Karpas-422 (cell line): ENCODE data around the gene LCP1. TPM values are rescaled to one million over a fixed set of nuclear protein-coding genes. Genes with fewer than 3 reads are reported as not detected.

Experiments
- DNase-seq: peaks from one replicate; pipeline ENCODE4 v3.0.0-alpha.2; 2015
- H2AFZ ChIP-seq: fragments of 200-600 bp; sonication (generic); 2 replicates; pipeline ENCODE4 v1.6.1; 2014; ENCODE audit warnings: antibody characterized with exemption, low read length, mixed read lengths
- H3K27ac ChIP-seq: fragments of 200-600 bp; sonication (generic); 2 replicates; pipeline ENCODE4 v1.5.1; 2014; ENCODE audit warnings: mild to moderate bottlenecking, low read length, moderate library complexity
- H3K27me3 ChIP-seq: fragments of 200-600 bp; sonication (generic); 2 replicates; pipeline ENCODE4 v1.6.1; 2014; ENCODE audit warnings: low read length, mixed read lengths
- H3K36me3 ChIP-seq: fragments of 200-600 bp; sonication (generic); 2 replicates; pipeline ENCODE4 v1.6.1; 2014; ENCODE audit warnings: low read length, mixed read lengths; ENCODE audit not compliant: insufficient read depth
- H3K4me1 ChIP-seq: fragments of 200-600 bp; sonication (generic); 2 replicates; pipeline ENCODE4 v1.6.1; 2014; ENCODE audit warnings: mild to moderate bottlenecking, low read length, mixed read lengths
- H3K4me2 ChIP-seq: fragments of 200-600 bp; sonication (generic); 2 replicates; pipeline ENCODE4 v1.6.1; 2014; ENCODE audit warnings: low read length, low read depth, mild to moderate bottlenecking; ENCODE audit not compliant: poor library complexity, severe bottlenecking
- H3K4me3 ChIP-seq: fragments of 200-600 bp; sonication (generic); 2 replicates; pipeline ENCODE4 v1.5.1; 2014; ENCODE audit warnings: mild to moderate bottlenecking, antibody characterized with exemption, low read length, mixed read lengths
- H3K79me2 ChIP-seq: fragments of 200-600 bp; sonication (generic); 2 replicates; pipeline ENCODE4 v1.6.1; 2014; ENCODE audit warnings: mild to moderate bottlenecking, low read length, mixed read lengths
- H3K9ac ChIP-seq: fragments of 200-600 bp; sonication (generic); 2 replicates; pipeline ENCODE4 v1.6.0; 2014; ENCODE audit warnings: low read length
- H3K9me2 ChIP-seq: fragments of 200-600 bp; sonication (generic), shearing (Covaris generic); replicated peaks from 2 replicates; pipeline ENCODE4 v1.6.0; 2014; ENCODE audit warnings: mild to moderate bottlenecking, low read length, moderate library complexity; ENCODE audit not compliant: insufficient read depth
- H3K9me3 ChIP-seq: fragments of 300-700, 200-600 bp; sonication (generic); 2 replicates; pipeline ENCODE4 v1.6.1; 2014; ENCODE audit warnings: low read length, mixed read lengths
- H4K20me1 ChIP-seq: fragments of 200-600 bp; sonication (generic); 2 replicates; pipeline ENCODE4 v1.6.1; 2014; ENCODE audit warnings: mild to moderate bottlenecking, antibody characterized with exemption, low read length, low read depth; ENCODE audit not compliant: insufficient read depth
- total RNA-seq: library from RNA; depleted of rRNA; stranded (reverse); fragments of >200 nt; shearing (Covaris generic); gene quantifications from 2 replicates; pipeline ENCODE4 v1.2.3, GENCODE V29; 2014; ENCODE audit warnings: low replicate concordance

Gene LCP1
- total RNA-seq, 1 experiment from 2014 or later: 415 TPM

GRCh38 chr13:46104868-46105267, 77.1 kb downstream of the LCP1 start, which contains the start of gene CPB2:
Gene CPB2 (minus strand): TSS chr13:46105033. CDS start chr13:46105009, 24 bp downstream.
- no peaks in the 10 kb centered on the region for H3K27me3 ChIP-seq
- no peak within 1 kb of the TSS for H3K9ac ChIP-seq
- H3K79me2 ChIP-seq: no peaks in the 10 kb centered on the region
- no peak within 1 kb of the TSS for H3K4me3 ChIP-seq
- H3K27ac ChIP-seq: no peak within 1 kb of the TSS
- no peak within 1 kb of the TSS for H3K4me2 ChIP-seq
- H3K9me3 ChIP-seq: no peaks in the 10 kb centered on the region
- no peak within 1 kb of the TSS for H2AFZ ChIP-seq
- no peak for DNase-seq
- H3K4me1 ChIP-seq: no peaks in the 10 kb centered on the region
- H4K20me1 ChIP-seq: no peaks in the 10 kb centered on the region
- H3K9me2 ChIP-seq: no peaks in the 10 kb centered on the region
- no peaks in the 10 kb centered on the region for H3K36me3 ChIP-seq

DNA sequence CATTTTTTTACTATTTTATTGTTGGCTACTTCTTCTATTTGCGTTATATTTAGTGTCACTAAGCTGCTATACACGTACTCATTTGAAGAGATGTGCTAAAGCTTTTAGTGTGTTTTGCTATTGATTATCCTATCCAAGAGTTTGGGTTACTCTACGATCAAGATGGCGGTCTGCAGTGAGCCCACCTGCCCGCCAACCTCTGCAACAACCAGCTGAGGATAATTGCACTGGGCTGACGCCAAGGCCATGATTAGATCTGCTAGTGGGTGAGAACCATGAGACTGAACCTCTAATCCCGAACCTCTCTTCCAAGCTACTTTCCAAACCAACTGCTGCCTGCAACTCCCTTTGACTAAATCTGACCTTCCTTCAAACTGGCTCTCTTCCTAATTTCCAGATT, 78.9 kb downstream of the LCP1 start:
- no peak overlapping the region for H2AFZ ChIP-seq
- no peaks in the 10 kb centered on the region for H3K36me3 ChIP-seq
- no peaks in the 10 kb centered on the region for H3K27me3 ChIP-seq
- no peaks in the 10 kb centered on the region for H3K9me3 ChIP-seq
- H3K9ac ChIP-seq: no peak overlapping the region
- no peak overlapping the region for H3K27ac ChIP-seq
- H3K4me2 ChIP-seq: no peak overlapping the region
- H3K79me2 ChIP-seq: no peaks in the 10 kb centered on the region
- no peaks in the 10 kb centered on the region for H3K9me2 ChIP-seq
- no peak overlapping the region for H3K4me3 ChIP-seq
- no peaks in the 10 kb centered on the region for H4K20me1 ChIP-seq
- DNase-seq: no peak
- H3K4me1 ChIP-seq: no peaks in the 10 kb centered on the region

- Histone ChIP-seq H3K9ac (no peak overlapping the region), H4K20me1 (no peaks in the 10 kb centered on the region), H2AFZ (no peak overlapping the region), H3K4me1 (no peaks in the 10 kb centered on the region), H3K27me3 (no peaks in the 10 kb centered on the region), H3K9me2 (no peaks in the 10 kb centered on the region), H3K9me3 (no peaks in the 10 kb centered on the region), H3K4me3 (no peak overlapping the region), H3K79me2 (no peaks in the 10 kb centered on the region), H3K36me3 (no peaks in the 10 kb centered on the region), H3K27ac (no peak overlapping the region), H3K4me2 (no peak overlapping the region)
- DNase-seq: no peak
Measured at GRCh38 chr13:46102255-46102605, 79.7 kb downstream of the LCP1 start.

- H3K36me3 ChIP-seq: no peaks in the 10 kb centered on the region
- H3K27ac ChIP-seq: no peak overlapping the region
- H3K4me2 ChIP-seq: no peak overlapping the region
- H3K9ac ChIP-seq: no peak overlapping the region
- H2AFZ ChIP-seq: no peak overlapping the region
- no peaks in the 10 kb centered on the region for H3K9me2 ChIP-seq
- no peaks in the 10 kb centered on the region for H3K4me1 ChIP-seq
- H3K9me3 ChIP-seq: no peaks in the 10 kb centered on the region
- no peak for DNase-seq
- no peaks in the 10 kb centered on the region for H3K27me3 ChIP-seq
- no peak overlapping the region for H3K4me3 ChIP-seq
- no peaks in the 10 kb centered on the region for H4K20me1 ChIP-seq
- H3K79me2 ChIP-seq: no peaks in the 10 kb centered on the region
Measured at GRCh38 chr13:46101484-46102254, 80.3 kb downstream of the LCP1 start.

GRCh38 chr13:46101002-46101401, 81.0 kb downstream of the LCP1 start:
- Histone ChIP-seq H4K20me1 (no peaks in the 10 kb centered on the region), H2AFZ (no peak overlapping the region), H3K9me3 (no peaks in the 10 kb centered on the region), H3K79me2 (no peaks in the 10 kb centered on the region), H3K4me1 (no peaks in the 10 kb centered on the region), H3K4me3 (no peak overlapping the region), H3K27ac (no peak overlapping the region), H3K36me3 (no peaks in the 10 kb centered on the region), H3K9me2 (no peaks in the 10 kb centered on the region), H3K9ac (no peak overlapping the region), H3K4me2 (no peak overlapping the region), H3K27me3 (no peaks in the 10 kb centered on the region)
- no peak for DNase-seq

DNA sequence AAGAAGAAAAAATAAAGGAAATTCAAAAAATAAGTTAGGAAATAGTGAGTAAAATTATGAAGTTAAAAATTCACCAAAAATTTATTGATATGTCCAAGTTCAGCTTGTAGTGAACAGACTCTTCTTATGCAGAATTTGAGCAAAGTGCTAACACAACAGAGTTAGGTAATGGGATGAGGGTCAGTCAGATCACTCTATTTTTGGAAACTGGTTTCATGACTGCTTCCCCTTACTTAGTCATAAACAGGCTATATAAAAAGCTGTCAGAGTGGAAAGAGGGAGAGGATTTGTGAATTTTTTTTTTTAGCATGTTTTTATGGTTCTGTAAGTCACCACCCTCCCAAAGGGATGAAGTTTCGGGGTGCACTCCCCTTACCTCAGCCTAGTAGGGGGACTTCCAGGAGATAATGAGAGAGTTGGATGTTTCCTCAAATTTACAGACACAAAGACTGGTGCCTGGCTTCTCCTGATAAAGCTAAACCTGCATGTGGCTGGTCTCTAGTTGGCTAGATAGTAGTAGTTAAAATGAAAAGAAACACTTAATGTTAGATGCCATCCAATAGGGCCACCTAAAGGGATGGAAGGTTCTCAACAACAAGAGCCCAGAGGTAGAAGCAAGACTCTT, 81.7 kb downstream of the LCP1 start:
- Histone ChIP-seq H3K36me3 (no peaks in the 10 kb centered on the region), H3K9me3 (no peaks in the 10 kb centered on the region), H4K20me1 (no peaks in the 10 kb centered on the region), H3K27ac (no peak overlapping the region), H3K27me3 (no peaks in the 10 kb centered on the region), H3K4me1 (no peaks in the 10 kb centered on the region), H3K9ac (no peak overlapping the region), H3K4me2 (no peak overlapping the region), H3K4me3 (no peak overlapping the region), H2AFZ (no peak overlapping the region), H3K79me2 (no peaks in the 10 kb centered on the region), H3K9me2 (no peaks in the 10 kb centered on the region)
- no peak for DNase-seq

DNA sequence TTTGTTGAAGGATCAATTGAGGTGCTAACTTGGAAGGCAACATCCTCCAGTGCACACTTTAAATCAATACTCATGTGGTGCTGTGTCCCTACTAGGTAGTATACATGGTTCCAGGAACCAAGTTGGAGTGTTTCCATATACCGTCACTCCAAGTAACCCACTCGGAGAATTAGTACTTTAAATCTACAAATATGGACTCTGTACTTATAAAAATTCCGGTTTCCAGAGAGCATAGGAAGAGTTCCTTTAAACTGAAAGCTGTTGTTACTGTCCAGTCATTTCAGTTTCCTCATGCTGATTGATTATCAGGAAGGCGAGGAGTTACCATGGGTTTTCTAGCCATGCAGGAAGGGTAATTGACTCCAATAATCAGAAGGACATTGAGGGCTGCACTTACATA, 84.3 kb downstream of the LCP1 start:
- H2AFZ ChIP-seq: no peak overlapping the region
- no peak overlapping the region for H3K9ac ChIP-seq
- H3K79me2 ChIP-seq: no peaks in the 10 kb centered on the region
- no peaks in the 10 kb centered on the region for H3K9me2 ChIP-seq
- no peaks in the 10 kb centered on the region for H3K4me1 ChIP-seq
- no peaks in the 10 kb centered on the region for H3K36me3 ChIP-seq
- no peaks in the 10 kb centered on the region for H4K20me1 ChIP-seq
- H3K4me3 ChIP-seq: no peak overlapping the region
- H3K27me3 ChIP-seq: no peaks in the 10 kb centered on the region
- no peak overlapping the region for H3K27ac ChIP-seq
- H3K9me3 ChIP-seq: no peaks in the 10 kb centered on the region
- no peak overlapping the region for H3K4me2 ChIP-seq
- DNase-seq: no peak

- no peak overlapping the region for H3K4me2 ChIP-seq
- no peak overlapping the region for H3K27ac ChIP-seq
- no peaks in the 10 kb centered on the region for H3K9me2 ChIP-seq
- H3K4me1 ChIP-seq: no peaks in the 10 kb centered on the region
- H4K20me1 ChIP-seq: no peaks in the 10 kb centered on the region
- H3K9ac ChIP-seq: no peak overlapping the region
- H3K36me3 ChIP-seq: no peaks in the 10 kb centered on the region
- H3K9me3 ChIP-seq: no peaks in the 10 kb centered on the region
- no peak for DNase-seq
- no peaks in the 10 kb centered on the region for H3K27me3 ChIP-seq
- H2AFZ ChIP-seq: no peak overlapping the region
- no peak overlapping the region for H3K4me3 ChIP-seq
- H3K79me2 ChIP-seq: no peaks in the 10 kb centered on the region
Measured at GRCh38 chr13:46097015-46097414, 85.0 kb downstream of the LCP1 start.
